GM20431 (cell line): ENCODE data around the gene LYSMD4.

Source experiments
- in situ Hi-C: fragments of 300-500 bp; cut with MseI, MboI; formaldehyde crosslinking; loops from one replicate; pipeline ENCODE4 v1.15.0; 2020; ENCODE audit warnings: low sequenced_read_pairs; ENCODE audit not compliant: unreplicated experiment

Gene LYSMD4

DNA sequence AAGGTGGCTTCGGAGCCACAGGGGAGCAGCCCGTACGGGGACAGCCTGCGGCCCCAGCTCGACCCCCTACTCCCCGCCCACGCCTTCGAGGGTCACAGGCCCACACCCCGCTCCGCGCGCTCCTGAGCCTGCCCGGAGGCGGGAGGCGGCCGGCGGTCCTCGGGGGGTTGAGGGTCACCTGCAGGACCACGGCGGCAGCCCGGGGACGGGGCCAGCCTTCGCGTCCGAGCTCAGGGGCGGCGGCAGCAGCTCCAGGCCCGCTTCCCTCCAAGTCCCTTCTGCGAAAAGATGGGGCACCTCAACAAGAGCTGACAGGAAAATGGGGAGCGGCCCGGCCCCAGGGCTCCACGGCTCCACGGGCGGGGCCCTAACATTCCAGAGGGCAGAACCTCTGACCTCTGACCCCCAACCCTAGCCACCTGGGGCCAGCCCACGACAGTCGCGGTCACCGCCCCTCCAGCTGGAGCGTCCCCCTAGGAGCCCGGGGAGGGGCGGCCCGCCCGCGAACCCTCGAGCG is 428 bp downstream of the LYSMD4 start:
- in situ Hi-C loops, result loop anchor here (25.0 kb wide), 1 partner anchor 471 kb away; the partner anchor contains the start of gene LRRC28

- in situ Hi-C loops, result loop anchor here (25.0 kb wide), 1 partner anchor 470 kb away; the partner anchor contains the start of gene LRRC28
These were observed 1.0 kb downstream of the LYSMD4 start for GRCh38 chr15:99732124-99732750.

DNA sequence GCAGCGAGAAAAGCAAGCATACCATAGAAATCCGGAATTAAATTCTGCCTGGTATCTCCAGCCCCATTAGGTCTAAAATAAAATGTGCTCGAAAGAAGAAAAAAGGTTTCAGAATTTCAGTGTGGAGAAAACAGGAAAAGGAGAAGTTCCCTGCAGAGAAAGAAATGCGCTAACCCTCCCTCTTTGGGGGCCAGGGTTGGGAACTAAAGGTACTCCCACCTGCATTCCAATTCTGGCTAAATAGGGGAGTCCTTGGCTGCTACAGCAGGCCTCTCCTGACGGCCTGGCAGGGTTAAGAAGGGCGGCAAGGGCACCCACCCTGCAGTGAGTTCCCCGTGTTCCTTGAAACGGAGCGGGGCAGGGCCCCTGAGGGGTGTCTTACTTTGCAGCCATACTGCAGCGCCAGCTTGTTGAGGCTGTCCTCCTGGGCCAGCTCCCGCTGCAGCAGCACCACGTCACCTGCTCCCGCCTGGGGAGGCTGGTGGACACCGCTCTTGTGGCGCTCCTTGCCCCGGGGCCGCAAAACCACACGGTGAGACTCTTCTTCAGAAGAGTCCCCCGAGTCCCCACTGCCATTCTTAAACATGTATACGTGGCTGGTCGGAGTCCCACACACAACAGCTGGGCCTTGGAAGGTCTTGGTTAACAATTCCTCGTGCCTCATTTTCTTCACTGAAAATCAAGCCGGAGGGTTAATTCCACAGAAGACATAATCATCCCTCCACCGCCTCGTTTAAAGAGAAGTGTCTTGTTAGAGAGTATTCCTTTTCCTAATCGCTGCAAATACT is 1.7 kb downstream of the LYSMD4 start:
- in situ Hi-C loops, result loop anchor here (25.0 kb wide), 1 partner anchor 469 kb away; the partner anchor contains the start of gene LRRC28

DNA sequence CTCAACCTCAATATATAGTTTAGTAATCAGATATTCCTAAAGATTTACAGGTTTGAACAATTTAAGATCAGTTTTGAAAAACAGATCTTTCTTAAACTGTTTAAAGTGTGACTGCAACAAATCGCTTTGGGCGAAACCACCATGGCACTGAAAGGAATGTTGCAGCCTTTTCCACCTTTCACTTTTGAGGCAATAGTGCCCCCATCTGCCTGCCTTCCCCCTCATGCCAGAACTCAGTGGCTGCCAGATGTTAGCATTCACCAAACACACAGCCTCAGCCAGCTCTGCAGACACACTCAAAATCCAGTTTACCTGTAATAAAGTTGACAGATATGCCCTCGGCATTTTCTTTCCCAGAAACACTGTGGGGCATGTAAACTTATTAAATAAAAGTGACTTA is 3.3 kb downstream of the LYSMD4 start:
- in situ Hi-C loops, result loop anchor here (25.0 kb wide), 1 partner anchor 468 kb away; the partner anchor contains the start of gene LRRC28

- in situ Hi-C loops, result loop anchor here (25.0 kb wide), 1 partner anchor 467 kb away; the partner anchor contains the start of gene LRRC28
These were observed 3.9 kb downstream of the LYSMD4 start for GRCh38 chr15:99729327-99729726.

- in situ Hi-C loops, result loop anchor here (25.0 kb wide), 1 partner anchor 467 kb away; the partner anchor contains the start of gene LRRC28
These were observed 4.3 kb downstream of the LYSMD4 start for GRCh38 chr15:99728916-99729315.

DNA sequence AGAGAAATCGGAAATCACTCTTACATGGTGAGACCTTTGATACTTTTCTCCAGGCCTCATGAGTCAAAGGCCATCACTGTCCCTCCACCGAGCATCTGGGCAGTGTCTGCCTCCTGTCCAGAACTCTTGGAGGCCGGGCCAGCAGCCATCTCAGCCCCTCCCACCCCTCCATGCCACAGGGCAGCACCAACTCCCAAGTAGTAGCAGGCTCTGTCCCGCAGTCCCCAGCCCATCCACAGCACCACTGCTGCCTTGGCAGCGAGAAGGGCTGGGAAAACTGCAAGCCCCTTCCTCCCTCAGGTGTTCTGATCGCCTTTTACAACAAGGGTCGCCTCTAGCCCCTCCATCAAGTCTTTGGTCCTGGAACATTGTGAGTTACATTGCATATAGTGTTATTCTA is 5.5 kb downstream of the LYSMD4 start:
- in situ Hi-C loops, result loop anchor here (25.0 kb wide), 1 partner anchor 465 kb away; the partner anchor contains the start of gene LRRC28

GRCh38 chr15:99727330-99727729 is 5.9 kb downstream of the LYSMD4 start:
- in situ Hi-C loops, result loop anchor here (25.0 kb wide), 1 partner anchor 465 kb away; the partner anchor contains the start of gene LRRC28

DNA sequence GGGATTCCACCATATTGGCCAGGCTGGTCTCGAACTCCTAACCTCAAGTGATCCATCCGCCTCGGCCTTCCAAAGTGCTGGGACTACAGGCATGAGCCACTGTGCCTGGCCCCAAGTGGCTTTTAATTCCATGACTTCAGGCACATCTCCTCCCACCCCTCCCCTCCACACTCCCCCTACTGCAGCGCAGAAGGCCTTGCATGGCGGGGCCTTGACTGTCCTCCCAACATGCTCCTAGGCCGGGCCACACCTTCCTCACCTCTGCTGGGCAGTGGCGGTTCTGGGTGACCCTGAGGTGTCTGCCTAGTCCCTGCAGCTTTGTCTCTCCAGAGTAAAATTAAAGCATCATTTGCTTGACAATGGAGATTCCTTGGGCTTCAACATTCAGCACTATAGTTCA is 6.9 kb downstream of the LYSMD4 start:
- in situ Hi-C loops, result loop anchor here (25.0 kb wide), 1 partner anchor 464 kb away; the partner anchor contains the start of gene LRRC28

DNA sequence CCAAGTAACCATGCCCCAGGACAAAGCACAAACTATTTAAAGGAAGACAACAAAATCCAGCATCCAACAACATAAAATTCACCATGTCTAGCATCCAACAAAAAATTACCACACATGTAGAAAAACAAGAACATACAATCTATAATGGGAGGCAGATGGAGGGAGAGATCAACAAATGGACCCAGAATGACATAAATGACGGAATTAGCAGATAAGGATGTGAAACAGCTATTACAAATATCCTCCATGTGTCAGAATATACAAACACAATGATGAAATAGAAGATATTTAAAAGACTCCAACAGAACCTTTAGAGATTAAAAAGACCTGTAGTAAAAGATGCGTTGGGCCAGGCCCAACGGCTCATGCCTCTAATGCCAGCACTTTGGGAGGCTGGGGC is 10.8 kb downstream of the LYSMD4 start:
- in situ Hi-C loops, result no loop called here

GRCh38 chr15:99721896-99722295 is 11.3 kb downstream of the LYSMD4 start:
- in situ Hi-C loops, result no loop called here

GRCh38 chr15:99721104-99721778 is 12.0 kb downstream of the LYSMD4 start:
- in situ Hi-C loops, result no loop called here

DNA sequence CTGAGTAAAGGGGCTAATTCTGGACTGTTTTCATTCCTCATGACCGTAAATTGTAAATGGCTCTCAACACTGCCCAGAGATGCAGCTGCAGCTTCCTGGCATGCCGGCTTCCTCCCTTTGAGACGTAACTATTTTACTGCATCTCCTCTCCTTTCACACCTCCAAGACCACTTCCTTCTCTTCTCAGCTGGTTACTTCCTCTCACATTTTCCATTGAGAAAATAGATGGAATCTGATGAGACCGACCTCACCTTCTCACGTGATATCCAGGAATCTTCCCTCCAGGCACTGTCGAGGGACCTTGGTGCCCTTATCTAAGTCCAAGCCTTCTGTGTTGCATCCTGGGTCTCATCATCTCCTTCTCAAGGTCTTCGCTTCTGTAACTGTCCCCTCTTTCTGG is 12.7 kb downstream of the LYSMD4 start:
- in situ Hi-C loops, result no loop called here

- in situ Hi-C loops, result no loop called here
These were observed 14.1 kb downstream of the LYSMD4 start for GRCh38 chr15:99719096-99719541.

DNA sequence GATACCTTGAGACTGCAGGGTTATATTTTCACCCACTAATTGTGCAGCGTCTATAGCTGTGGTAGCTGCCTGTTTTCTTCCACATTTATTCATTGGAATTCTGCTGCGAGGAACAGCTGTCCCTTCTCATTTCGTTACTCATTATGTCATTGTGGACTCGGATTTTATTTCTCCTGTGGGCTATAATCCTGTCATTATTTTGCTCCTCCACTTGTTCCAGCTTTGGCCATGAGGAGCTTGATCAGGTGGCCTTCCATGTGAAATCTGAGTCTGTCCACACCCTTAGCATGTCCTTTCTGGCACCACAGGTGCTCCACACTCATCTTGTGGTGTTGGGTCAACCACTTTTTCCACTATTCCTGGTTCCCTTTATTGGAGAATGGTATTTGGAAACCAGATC is 14.8 kb downstream of the LYSMD4 start:
- in situ Hi-C loops, result no loop called here

GRCh38 chr15:99717161-99718009 is 15.9 kb downstream of the LYSMD4 start:
- in situ Hi-C loops, result no loop called here

DNA sequence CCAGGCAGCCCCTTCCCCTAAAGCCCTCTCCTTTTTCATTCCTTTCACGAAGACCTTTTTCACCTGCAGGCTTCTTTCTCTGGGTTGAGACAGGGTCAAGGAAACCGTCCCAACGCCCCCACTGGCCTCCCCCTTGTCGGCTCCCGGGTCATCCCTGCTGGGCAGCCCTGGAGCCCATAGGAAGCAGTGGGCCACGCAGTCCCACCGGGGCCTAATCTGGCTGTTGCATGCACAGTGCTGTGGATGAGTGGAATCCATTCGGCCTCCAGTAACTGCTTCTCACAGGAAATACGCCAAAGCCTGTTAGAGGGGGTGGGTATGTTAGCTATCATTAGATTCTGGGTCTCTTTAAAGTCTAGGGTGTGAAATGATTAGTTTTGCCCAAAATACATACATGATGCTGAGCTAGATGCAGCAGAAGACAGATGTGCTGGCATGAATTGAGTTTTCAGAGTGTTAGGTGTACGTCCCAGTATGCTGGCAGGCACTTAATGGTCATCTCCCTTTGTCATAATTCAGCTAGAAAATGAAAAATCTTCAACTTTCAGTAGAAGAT is 16.6 kb downstream of the LYSMD4 start:
- in situ Hi-C loops, result no loop called here

- in situ Hi-C loops, result no loop called here
These were observed 20.8 kb downstream of the LYSMD4 start for GRCh38 chr15:99712415-99712814.

DNA sequence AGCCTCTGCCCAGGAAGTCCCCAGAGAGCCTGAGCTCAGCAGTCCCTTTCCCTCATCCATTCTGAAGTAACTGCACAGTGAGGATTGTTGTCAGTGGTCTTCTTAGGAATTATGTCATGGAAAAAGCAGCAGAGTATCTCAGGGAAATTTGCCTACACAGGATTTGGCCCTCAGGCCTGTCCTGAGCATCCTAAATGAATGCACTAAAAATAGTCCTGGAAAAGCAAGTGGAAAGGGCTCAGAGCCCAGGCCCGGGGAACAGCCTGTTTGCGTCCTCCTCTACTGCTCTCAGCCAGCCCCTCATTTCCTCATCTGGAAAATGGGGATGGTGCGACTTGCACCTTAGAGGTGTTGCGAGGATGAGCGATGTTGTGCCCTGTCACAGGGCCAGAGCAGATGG is 21.6 kb downstream of the LYSMD4 start:
- in situ Hi-C loops, result no loop called here
